Smooth muscle cell (in vitro differentiated cells): ENCODE measurements around the gene PFKFB4. TPM values are rescaled to one million over a fixed set of nuclear protein-coding genes. Genes with fewer than 3 reads are reported as not detected.

Source experiments
- DNase-seq: peaks from one replicate; lab custom pipeline; 2025; ENCODE audit not compliant: unreplicated experiment; lab: John Stamatoyannopoulos, UW
- H2AFZ ChIP-seq: fragments of 200-600 bp; sonication (generic); 2 replicates; pipeline ENCODE4 v1.6.0; 2016; ENCODE audit warnings: antibody characterized with exemption, low read depth, mild to moderate bottlenecking
- H3F3A ChIP-seq: fragments of 200-600 bp; sonication (generic); 2 replicates; pipeline ENCODE4 v1.6.0; 2017; ENCODE audit warnings: antibody characterized with exemption, low read depth
- H3K27ac ChIP-seq: fragments of 200-600 bp; sonication (generic); 2 replicates; pipeline ENCODE4 v1.5.1; 2016; ENCODE audit warnings: low read depth, mild to moderate bottlenecking
- H3K27me3 ChIP-seq: fragments of 200-600 bp; sonication (generic); 2 replicates; pipeline ENCODE4 v1.6.1; 2016; ENCODE audit warnings: low read depth, mild to moderate bottlenecking
- H3K36me3 ChIP-seq: fragments of 200-600 bp; sonication (generic); 2 replicates; pipeline ENCODE4 v1.5.1; 2016; ENCODE audit warnings: low read depth
- H3K4me1 ChIP-seq: fragments of 200-600 bp; sonication (generic); 2 replicates; pipeline ENCODE4 v1.5.1; 2016; ENCODE audit warnings: low read depth
- H3K4me2 ChIP-seq: fragments of 200-600 bp; sonication (generic); 2 replicates; pipeline ENCODE4 v1.6.0; 2016; ENCODE audit warnings: mild to moderate bottlenecking
- H3K4me3 ChIP-seq: fragments of 200-600 bp; sonication (generic); 2 replicates; pipeline ENCODE4 v1.5.1; 2016; ENCODE audit warnings: mild to moderate bottlenecking
- H3K79me2 ChIP-seq: fragments of 200-600 bp; sonication (generic); 2 replicates; pipeline ENCODE4 v1.6.0; 2016; ENCODE audit warnings: low read depth, mild to moderate bottlenecking
- H3K9ac ChIP-seq: fragments of 200-600 bp; sonication (generic); 2 replicates; pipeline ENCODE4 v1.6.0; 2016; ENCODE audit warnings: low read depth
- H3K9me3 ChIP-seq: fragments of 200-600 bp; sonication (generic); replicated peaks from 2 replicates; pipeline ENCODE4 v1.5.1; 2016; ENCODE audit warnings: low read depth
- H4K20me1 ChIP-seq: fragments of 200-600 bp; sonication (generic); 2 replicates; pipeline ENCODE4 v1.6.0; 2016; ENCODE audit warnings: low read depth
- CTCF ChIP-seq: fragments of 200-600 bp; sonication (generic); IDR thresholded peaks from 2 replicates; pipeline ENCODE4 v1.5.1; 2017; ENCODE audit warnings: borderline replicate concordance, mild to moderate bottlenecking, antibody characterized with exemption; ENCODE audit not compliant: insufficient read depth, poor library complexity, severe bottlenecking
- WGBS: methylation state at CpG from one replicate; pipeline ENCODE4 v1.1.7; 2016; ENCODE audit warnings: low lambda C conversion rate; 5-methylcytosine and 5-hydroxymethylcytosine counted together
- polyA plus RNA-seq: library from polyadenylated mRNA; unstranded; fragments of >200 nt; fragmentation: Nextera tagmentation; extraction: Ambion mirVana; gene quantifications from 2 replicates; pipeline ENCODE4 v1.2.1, GENCODE V29; 2016
- total RNA-seq: library from RNA; depleted of rRNA; stranded (reverse); fragments of >200 nt; gene quantifications from 2 replicates; pipeline ENCODE4 v1.2.3, GENCODE V29; 2014

PFKFB4 gene
- total and polyA plus RNA-seq, 2 experiments from 2014 or later: 37.4 to 48.8 TPM

DNA sequence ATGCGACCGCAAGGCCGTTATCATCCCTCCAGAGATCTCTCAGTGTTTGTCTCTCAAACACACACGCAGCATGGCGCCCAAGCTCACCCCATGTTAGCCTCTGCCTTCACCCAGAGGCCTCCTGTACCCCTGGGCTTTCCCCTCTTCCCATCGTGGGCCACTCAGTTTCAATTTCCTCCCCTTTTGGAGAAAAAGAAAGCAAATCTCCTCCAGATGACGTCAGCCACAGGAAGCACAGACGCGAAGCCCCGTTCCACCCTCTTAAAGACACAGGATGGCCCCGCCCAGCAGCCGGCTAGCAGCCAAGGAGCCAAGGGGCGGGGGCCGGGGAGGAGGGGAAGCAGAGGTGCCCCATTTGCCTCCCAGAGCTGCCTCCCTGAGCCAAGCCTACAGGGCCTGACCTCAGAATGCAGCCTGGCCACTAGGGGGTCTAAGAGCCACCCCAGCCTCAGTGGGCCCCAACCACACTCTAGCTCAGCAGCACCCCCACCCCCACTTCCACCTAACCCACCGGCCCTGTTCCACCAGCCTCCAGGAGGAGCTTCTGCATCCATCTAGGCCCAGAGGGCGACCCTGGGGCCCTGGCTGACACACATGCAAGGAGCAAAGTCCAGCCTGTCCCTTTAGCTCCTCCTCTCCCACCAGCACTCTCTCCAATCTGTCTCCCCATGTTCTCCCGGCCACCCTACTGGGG lies 83.5 kb downstream of the PFKFB4 start:
- Histone ChIP-seq H3K9me3 (no peaks in the 10 kb centered on the region), H3K36me3 (no peaks in the 10 kb centered on the region), H3K4me1 (peaks cover 31% of the 10 kb centered on the region), H2AFZ (peak overlapping the region; percentile 40), H3K27ac (peak overlapping the region; percentile 82), H3F3A (peaks cover 7% of the 10 kb centered on the region), H4K20me1 (no peaks in the 10 kb centered on the region), H3K4me3 (peak overlapping the region; percentile 57), H3K27me3 (no peaks in the 10 kb centered on the region), H3K79me2 (peaks cover 29% of the 10 kb centered on the region), H3K4me2 (peak overlapping the region; percentile 90), H3K9ac (peak overlapping the region; percentile 83)
- TF ChIP-seq CTCF: peak; percentile 30
- 6% methylated on average over 17 of the region's 17 CpGs for WGBS
- peak; percentile 61 for DNase-seq

DNA sequence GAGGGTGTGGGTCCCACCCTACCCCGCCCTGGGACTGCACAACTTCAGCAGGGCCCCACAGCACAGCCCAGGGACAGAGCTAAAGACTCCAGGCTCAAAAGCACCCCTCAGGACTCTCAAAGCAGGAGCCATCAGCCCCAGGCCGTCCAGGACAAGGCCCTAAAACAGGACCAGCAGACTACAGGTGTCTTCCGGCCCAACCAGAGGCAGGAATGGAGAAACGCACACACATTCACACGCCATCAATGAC lies 84.0 kb downstream of the PFKFB4 start:
- peak overlapping the region; percentile 82 for H3K27ac ChIP-seq

DNA sequence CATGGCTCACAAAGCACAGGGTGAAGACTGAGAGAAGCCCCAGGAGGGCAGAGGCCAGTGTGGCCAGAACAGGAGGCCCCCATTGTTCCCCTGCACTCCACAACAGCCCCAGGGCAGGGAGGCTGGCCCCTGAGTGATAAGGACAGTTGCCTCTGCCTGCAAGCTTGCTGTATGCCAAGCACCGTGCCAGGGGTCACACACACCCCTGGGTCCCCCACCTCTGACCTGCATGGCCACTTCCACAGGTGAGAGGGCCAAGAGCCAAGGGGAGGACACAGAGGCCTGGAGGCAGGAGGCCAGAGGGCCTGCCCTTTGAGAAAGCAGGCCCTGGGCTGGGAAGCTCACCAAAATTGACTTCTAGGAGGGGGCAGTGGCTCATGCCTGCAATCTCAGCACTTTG lies 86.3 kb downstream of the PFKFB4 start:
- Histone ChIP-seq H3F3A (peaks cover 17% of the 10 kb centered on the region), H3K4me3 (no peak overlapping the region), H3K79me2 (peaks cover 37% of the 10 kb centered on the region), H2AFZ (no peak overlapping the region), H3K36me3 (no peaks in the 10 kb centered on the region), H3K9ac (no peak overlapping the region), H3K27ac (no peak overlapping the region), H3K9me3 (no peaks in the 10 kb centered on the region), H4K20me1 (no peaks in the 10 kb centered on the region), H3K4me1 (peaks cover 40% of the 10 kb centered on the region), H3K4me2 (no peak overlapping the region), H3K27me3 (no peaks in the 10 kb centered on the region)
- WGBS: 73% methylated on average over 1 of the region's 1 CpG
- DNase-seq: no peak
- TF ChIP-seq CTCF: no peak

More for the DNA sequence above, 84.0 kb downstream of the PFKFB4 start:
- Histone ChIP-seq H3K27me3 (no peaks in the 10 kb centered on the region), H4K20me1 (no peaks in the 10 kb centered on the region), H2AFZ (peak overlapping the region; percentile 40), H3K9ac (peak overlapping the region; percentile 83), H3K9me3 (no peaks in the 10 kb centered on the region), H3K4me1 (peaks cover 31% of the 10 kb centered on the region), H3F3A (peaks cover 11% of the 10 kb centered on the region), H3K4me3 (peak overlapping the region; percentile 57), H3K36me3 (no peaks in the 10 kb centered on the region), H3K4me2 (peak overlapping the region; percentile 90), H3K79me2 (peaks cover 34% of the 10 kb centered on the region)
- DNase-seq: no peak
- no peak for TF ChIP-seq CTCF
- WGBS: 4% methylated on average over 5 of the region's 5 CpGs
